CD4-positive, alpha-beta T cell (primary cell): ENCODE data around the gene CMSS1. TPM values are rescaled to one million over a fixed set of nuclear protein-coding genes. Genes with fewer than 3 reads are reported as not detected.

Experiments
- ATAC-seq: fragments of 200-7000 bp; cut with Tn5 transposase; one replicate; pipeline ENCODE4 v1.10.0; 2022; ENCODE audit warnings: mild to moderate bottlenecking; ENCODE audit not compliant: poor library complexity
- CTCF ChIA-PET: fragments of 350-600 bp; sonication (Branson Sonifier 250); formaldehyde crosslinking; loops from one replicate; lab custom pipeline; 2021; ENCODE audit warnings: antibody characterized with exemption, inconsistent platforms; lab: Charles Lee
- POLR2A ChIA-PET: fragments of 350-600 bp; sonication (Branson Sonifier 250); formaldehyde crosslinking; loops from one replicate; lab custom pipeline; 2021; ENCODE audit warnings: antibody characterized with exemption, inconsistent platforms; lab: Charles Lee
- DNase-seq, 14 experiments: peaks; one replicate each; pipeline ENCODE4 v3.0.0-alpha.2; 2013 to 2020; ENCODE audit warnings: mixed read lengths in 2 of 14
- H3K27ac ChIP-seq, 2 donors: one replicate each; pipeline versions ENCODE4 v1.5.1 to v1.7.0; 2013; ENCODE audit warnings: low read length in 2 of 2, low read depth in 1 of 2, mild to moderate bottlenecking in 1 of 2
- H3K27me3 ChIP-seq, 2 experiments: 1 replicate in 1 of 2; 2 replicates in 1 of 2; pipeline versions ENCODE4 v1.6.1 to v1.7.0; 2013; ENCODE audit warnings: low read length in 2 of 2, control low read depth in 1 of 2, mild to moderate bottlenecking in 1 of 2, moderate library complexity in 1 of 2; ENCODE audit not compliant: insufficient read depth in 2 of 2, control insufficient read depth in 1 of 2
- H3K36me3 ChIP-seq: one replicate; pipeline ENCODE4 v1.6.1; 2013; ENCODE audit warnings: low read length, control low read depth; ENCODE audit not compliant: insufficient read depth
- H3K4me1 ChIP-seq: one replicate; pipeline ENCODE4 v1.6.1; 2013; ENCODE audit warnings: low read length, control low read depth; ENCODE audit not compliant: insufficient read depth
- H3K4me3 ChIP-seq: one replicate; pipeline ENCODE4 v1.5.1; 2013; ENCODE audit warnings: mild to moderate bottlenecking, low read length, moderate library complexity
- H3K9me3 ChIP-seq, 2 experiments: 1 replicate in 1 of 2; 2 replicates in 1 of 2; pipeline versions ENCODE4 v1.6.1 to v1.7.0; 2013; ENCODE audit warnings: low read length in 2 of 2, mild to moderate bottlenecking in 2 of 2, control low read depth in 1 of 2, moderate library complexity in 1 of 2; ENCODE audit not compliant: control insufficient read depth in 1 of 2, insufficient read depth in 1 of 2
- H3K27ac Mint-ChIP-seq: one replicate; pipeline ENCODE4 v1.8.0; 2020; ENCODE audit warnings: mixed read lengths
- H3K27me3 Mint-ChIP-seq: one replicate; pipeline ENCODE4 v1.8.0; 2021; ENCODE audit warnings: mixed read lengths
- H3K36me3 Mint-ChIP-seq: one replicate; pipeline ENCODE4 v1.8.0; 2021; ENCODE audit warnings: low read depth, mixed read lengths
- H3K4me1 Mint-ChIP-seq: one replicate; pipeline ENCODE4 v1.8.0; 2021; ENCODE audit warnings: low read depth, mixed read lengths
- H3K4me3 Mint-ChIP-seq: one replicate; pipeline ENCODE4 v1.8.0; 2020; ENCODE audit warnings: mild to moderate bottlenecking, mixed read lengths
- H3K9me3 Mint-ChIP-seq: one replicate; pipeline ENCODE4 v1.8.0; 2020; ENCODE audit warnings: mixed read lengths
- CTCF ChIP-seq: fragments of 200-600 bp; IDR thresholded peaks from one replicate; pipeline ENCODE4 v1.8.0; 2022; ENCODE audit warnings: antibody characterized with exemption, mild to moderate bottlenecking
- intact Hi-C, 2 experiments: fragments of 100-400 bp; cut with DNase I in 1 of 2; cut with micrococcal nuclease in 1 of 2; formaldehyde crosslinking; loops; one replicate each; pipeline versions ENCODE4 v1.15.1 to v1.9.0; 2023 to 2025; cut with DNase I, micrococcal nuclease
- total RNA-seq, 174 experiments: library from RNA in 2 of 174; stranded (reverse) in 2 of 174; gene quantifications; one replicate each; pipeline ENCODE4 v1.2.3 and lab custom pipeline; 2021 to 2026

CMSS1 gene
- total RNA-seq, 2 experiments from 2014 or later, result 12.2 TPM

DNA sequence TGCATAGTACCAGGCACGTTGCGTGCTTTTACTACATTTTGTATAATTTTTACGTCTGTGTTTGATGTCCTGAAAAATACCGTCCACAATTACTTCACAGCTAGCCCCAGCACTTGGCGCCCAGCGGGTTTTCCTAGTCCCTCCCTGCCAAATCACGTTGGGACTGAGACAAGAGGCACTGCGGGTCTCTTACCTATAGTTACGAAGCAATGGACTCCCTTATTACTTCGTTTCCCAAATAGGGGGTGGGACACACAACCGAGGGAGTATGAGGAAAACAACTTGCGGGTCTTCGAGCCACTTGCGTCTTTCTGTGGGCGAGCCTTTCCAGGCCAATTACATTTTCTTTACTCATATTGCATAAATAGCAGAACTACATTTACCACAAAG is 620 bp upstream of the CMSS1 start:
- intact Hi-C loops, result loop anchor here (1.0 to 10.0 kb wide), 10 partner anchors 55 to 1295 kb away; partner anchors contain the start of genes CLDND1 (in 2 of the 2), DCBLD2 (in 2 of the 2), LNP1 (in 2 of the 2) and TOMM70 (in 2 of the 2)
- Mint-ChIP-seq H3K27ac (peak overlapping the region; percentile 100), H3K27me3 (no peaks in the 10 kb centered on the region), H3K4me1 (peaks cover 48% of the 10 kb centered on the region), H3K4me3 (peak overlapping the region; percentile 97), H3K36me3 (peaks cover 21% of the 10 kb centered on the region), H3K9me3 (no peaks in the 10 kb centered on the region)
- no peak for ATAC-seq
- Histone ChIP-seq H3K36me3 (no peaks in the 10 kb centered on the region), H3K4me1 (peaks cover 15% of the 10 kb centered on the region), H3K4me3 (peak overlapping the region; percentile 71), H3K27me3 (no peaks in the 10 kb centered on the region), H3K9me3 (no peaks in the 10 kb centered on the region), H3K27ac (peak overlapping the region; percentile 76 to 86)
- CTCF ChIA-PET, result interaction anchor here (1.4 to 2.4 kb wide), 3 partner anchors 9 to 252 kb away, joined by 4 to 11 read pairs (median 6); no protein-coding TSS in a partner anchor
- peak in 3 of 14 experiments; percentile 0 to 30 (median 7) for DNase-seq
- TF ChIP-seq CTCF, result no peak
- POLR2A ChIA-PET, result interaction anchor here (0.9 to 1.7 kb wide), 10 partner anchors 9 to 1860 kb away, joined by 3 to 21 read pairs (median 4); partner anchors contain the start of genes CPOX, DCBLD2, LNP1 and TBC1D23

GRCh38 chr3:99818818-99819217 is 1.2 kb downstream of the CMSS1 start:
- intact Hi-C loops, result loop anchor here (1.0 to 10.0 kb wide), 10 partner anchors 13 to 1297 kb away; partner anchors contain the start of genes CLDND1 (in 2 of the 2), DCBLD2 (in 2 of the 2), CPOX (in 1 of the 2) and LNP1 (in 1 of the 2)
- no peaks in the 10 kb centered on the region for H3K27me3 Mint-ChIP-seq
- peaks cover 21% of the 10 kb centered on the region for H3K36me3 Mint-ChIP-seq
- peaks cover 54% of the 10 kb centered on the region for H3K4me1 Mint-ChIP-seq
- ChIA-PET POLR2A (no interaction called here), CTCF (interaction anchor here (2.4 kb wide), 1 partner anchor 13 kb away, joined by 11 read pairs; no protein-coding TSS in a partner anchor)
- peak overlapping the region; percentile 97 for H3K4me3 Mint-ChIP-seq
- no peak for DNase-seq
- Histone ChIP-seq H3K27me3 (no peaks in the 10 kb centered on the region), H3K36me3 (no peaks in the 10 kb centered on the region), H3K4me1 (peaks cover 15% of the 10 kb centered on the region), H3K4me3 (no peak overlapping the region), H3K9me3 (no peaks in the 10 kb centered on the region), H3K27ac (no peak overlapping the region)
- no peaks in the 10 kb centered on the region for H3K9me3 Mint-ChIP-seq
- no peak for TF ChIP-seq CTCF
- peak overlapping the region; percentile 100 for H3K27ac Mint-ChIP-seq
- no peak for ATAC-seq

GRCh38 chr3:99823723-99824711 is 6.4 kb downstream of the CMSS1 start:
- Histone ChIP-seq H3K27ac (no peak overlapping the region), H3K4me3 (no peak overlapping the region), H3K4me1 (no peaks in the 10 kb centered on the region), H3K36me3 (no peaks in the 10 kb centered on the region), H3K9me3 (no peaks in the 10 kb centered on the region), H3K27me3 (no peaks in the 10 kb centered on the region)
- DNase-seq (no peak), ATAC-seq (no peak)
- no peak overlapping the region for H3K4me3 Mint-ChIP-seq
- no peak overlapping the region for H3K27ac Mint-ChIP-seq
- peaks cover 32% of the 10 kb centered on the region for H3K4me1 Mint-ChIP-seq
- no peaks in the 10 kb centered on the region for H3K27me3 Mint-ChIP-seq
- H3K36me3 Mint-ChIP-seq, result peaks cover 5% of the 10 kb centered on the region
- no peak for TF ChIP-seq CTCF
- intact Hi-C loops, result no loop called here
- POLR2A ChIA-PET, result interaction anchor here (0.7 kb wide), 1 partner anchor 922 kb away, joined by 3 read pairs; no protein-coding TSS in a partner anchor
- H3K9me3 Mint-ChIP-seq, result no peaks in the 10 kb centered on the region
- CTCF ChIA-PET, result interaction anchor here (2.0 kb wide), 1 partner anchor 16 kb away, joined by 6 read pairs; no protein-coding TSS in a partner anchor
